ENCODE measurements around the gene CDT1.
"Not testable (repeated sequence)": the region's sequence is repeated elsewhere in the genome, so short reads cannot be mapped to it uniquely, and the experiment has no call there.

CDT1 gene

GRCh38 chr16:88769617-88770460 is 33.8 kb upstream of the CDT1 start:
- DNase-seq = peak; percentile 86

- peak; percentile 97 for DNase-seq
These were observed 32.9 kb upstream of the CDT1 start for GRCh38 chr16:88770461-88771293.

GRCh38 chr16:88771294-88771772 is 32.3 kb upstream of the CDT1 start:
- no peak for DNase-seq

DNA sequence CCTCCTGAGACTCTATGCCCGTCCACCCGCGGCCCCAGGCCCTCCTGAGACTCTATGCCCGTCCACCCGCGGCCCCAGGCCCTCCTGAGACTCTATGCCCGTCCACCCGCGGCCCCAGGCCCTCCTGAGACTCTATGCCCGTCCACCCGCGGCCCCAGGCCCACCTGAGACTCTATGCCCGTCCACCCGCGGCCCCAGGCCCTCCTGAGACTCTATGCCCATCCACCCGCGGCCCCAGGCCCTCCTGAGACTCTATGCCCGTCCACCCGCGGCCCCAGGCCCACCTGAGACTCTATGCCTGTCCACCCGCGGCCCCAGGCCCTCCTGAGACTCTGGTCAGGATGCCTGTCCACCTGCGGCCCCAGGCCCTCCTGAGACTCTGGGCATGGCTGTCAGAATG is 31.8 kb upstream of the CDT1 start:
- not testable (repeated sequence) for DNase-seq

GRCh38 chr16:88772871-88773811 is 30.4 kb upstream of the CDT1 start:
- peak; percentile 44 for DNase-seq

- DNase-seq = peak; percentile 92
These were observed 29.7 kb upstream of the CDT1 start for GRCh38 chr16:88773812-88774291.

GRCh38 chr16:88774544-88775393 is 28.8 kb upstream of the CDT1 start:
- no peak for DNase-seq

- DNase-seq = no peak
These were observed 27.8 kb upstream of the CDT1 start for GRCh38 chr16:88775825-88776224.

DNA sequence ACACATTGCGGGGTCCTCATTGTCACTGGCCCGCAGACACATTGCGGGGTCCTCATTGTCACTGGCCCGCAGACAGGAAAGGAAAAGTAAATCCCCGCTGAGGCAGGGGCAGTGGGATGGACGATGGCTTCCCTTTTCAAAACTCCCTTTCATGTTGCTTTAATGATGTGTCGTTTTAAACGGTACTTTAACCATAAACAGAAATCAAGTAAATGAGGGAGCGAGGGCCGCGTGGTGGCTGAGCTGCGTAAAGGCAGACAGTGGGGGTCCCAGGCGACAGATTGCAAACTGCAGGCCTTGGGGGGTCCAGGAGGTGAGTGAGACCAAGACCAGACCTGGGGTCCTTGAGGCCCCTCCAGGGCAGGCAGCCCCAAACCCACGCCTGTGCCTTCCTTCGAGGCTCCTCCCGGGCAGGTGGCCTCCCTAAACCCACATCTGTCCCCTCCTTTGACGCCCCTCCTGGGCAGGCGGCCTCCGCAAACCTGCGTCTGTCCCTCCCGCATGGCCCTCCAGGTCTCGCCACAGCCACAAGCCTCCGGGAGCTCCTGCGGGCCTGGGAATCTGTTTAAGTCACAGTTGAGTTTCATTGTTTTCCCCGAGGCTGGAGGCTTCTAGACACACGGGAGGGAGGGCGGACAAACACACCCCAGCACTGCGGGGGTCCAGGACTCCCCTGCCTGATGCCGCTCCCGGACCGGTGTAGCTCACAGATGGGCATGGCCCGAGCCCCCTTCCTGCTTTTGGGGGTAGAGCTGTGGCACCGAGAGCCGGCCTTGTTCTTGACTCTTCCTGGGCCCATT is 25.9 kb upstream of the CDT1 start:
- DNase-seq = no peak

DNA sequence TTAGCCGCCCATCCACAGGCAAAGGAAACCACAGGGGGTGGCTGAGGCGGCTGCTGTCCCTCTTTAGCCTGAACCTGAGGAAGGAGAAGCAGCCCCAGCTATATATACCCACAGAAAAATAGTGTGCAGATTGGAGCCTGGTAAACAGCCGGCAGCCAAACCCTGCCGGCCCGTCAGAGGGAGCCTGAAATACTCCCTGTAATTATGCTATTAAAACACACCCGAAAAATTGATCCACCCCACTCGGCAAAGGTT is 25.4 kb upstream of the CDT1 start:
- DNase-seq = peak; percentile 65

GRCh38 chr16:88778541-88779065 is 25.0 kb upstream of the CDT1 start:
- no peak for DNase-seq

- no peak for DNase-seq
These were observed 24.0 kb upstream of the CDT1 start for GRCh38 chr16:88779406-88780141.

DNA sequence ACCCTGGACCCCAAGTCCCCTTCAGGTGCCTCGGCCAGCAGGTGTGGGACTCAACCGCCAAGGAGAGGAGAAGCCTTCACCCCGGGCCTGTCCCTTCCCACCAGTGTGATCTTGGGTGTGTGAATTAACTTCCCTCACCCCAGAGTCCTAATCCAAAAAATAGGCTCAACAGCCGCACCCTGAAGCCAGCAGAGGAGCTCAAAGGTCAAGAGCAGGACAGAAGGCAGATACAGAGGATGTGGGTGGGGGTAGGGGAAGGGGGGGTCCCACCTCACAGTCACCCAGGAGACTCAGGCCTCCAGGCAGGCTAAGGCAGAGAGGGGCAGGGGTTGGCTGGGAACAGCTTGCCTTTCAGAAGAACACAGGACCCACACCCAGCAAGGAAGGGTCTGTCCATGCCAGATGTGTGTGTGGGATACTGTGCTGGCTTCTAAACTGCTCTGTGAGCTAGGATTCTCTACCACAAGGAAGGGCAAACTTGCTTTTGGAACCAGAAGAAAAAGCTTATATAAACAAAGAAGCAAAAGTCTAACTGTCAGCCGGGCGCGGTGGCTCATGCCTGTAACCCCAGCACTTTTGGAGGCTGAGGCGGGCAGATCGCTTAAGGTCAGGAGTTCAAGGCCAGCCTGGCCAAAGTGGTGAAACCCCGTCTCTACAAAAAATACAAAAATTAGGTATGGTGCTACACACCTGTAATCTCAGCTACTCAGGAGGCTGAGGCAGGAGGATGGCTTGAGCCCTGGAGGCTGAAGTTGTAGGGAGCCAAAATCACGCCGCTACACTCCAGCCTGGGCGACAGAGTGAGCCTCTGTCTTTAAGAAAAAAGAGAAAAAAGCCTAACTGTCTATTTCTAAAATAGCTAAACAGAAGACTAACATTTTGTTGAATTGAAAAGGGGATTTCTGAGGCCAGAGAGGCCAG is 23.2 kb upstream of the CDT1 start:
- DNase-seq = no peak

DNA sequence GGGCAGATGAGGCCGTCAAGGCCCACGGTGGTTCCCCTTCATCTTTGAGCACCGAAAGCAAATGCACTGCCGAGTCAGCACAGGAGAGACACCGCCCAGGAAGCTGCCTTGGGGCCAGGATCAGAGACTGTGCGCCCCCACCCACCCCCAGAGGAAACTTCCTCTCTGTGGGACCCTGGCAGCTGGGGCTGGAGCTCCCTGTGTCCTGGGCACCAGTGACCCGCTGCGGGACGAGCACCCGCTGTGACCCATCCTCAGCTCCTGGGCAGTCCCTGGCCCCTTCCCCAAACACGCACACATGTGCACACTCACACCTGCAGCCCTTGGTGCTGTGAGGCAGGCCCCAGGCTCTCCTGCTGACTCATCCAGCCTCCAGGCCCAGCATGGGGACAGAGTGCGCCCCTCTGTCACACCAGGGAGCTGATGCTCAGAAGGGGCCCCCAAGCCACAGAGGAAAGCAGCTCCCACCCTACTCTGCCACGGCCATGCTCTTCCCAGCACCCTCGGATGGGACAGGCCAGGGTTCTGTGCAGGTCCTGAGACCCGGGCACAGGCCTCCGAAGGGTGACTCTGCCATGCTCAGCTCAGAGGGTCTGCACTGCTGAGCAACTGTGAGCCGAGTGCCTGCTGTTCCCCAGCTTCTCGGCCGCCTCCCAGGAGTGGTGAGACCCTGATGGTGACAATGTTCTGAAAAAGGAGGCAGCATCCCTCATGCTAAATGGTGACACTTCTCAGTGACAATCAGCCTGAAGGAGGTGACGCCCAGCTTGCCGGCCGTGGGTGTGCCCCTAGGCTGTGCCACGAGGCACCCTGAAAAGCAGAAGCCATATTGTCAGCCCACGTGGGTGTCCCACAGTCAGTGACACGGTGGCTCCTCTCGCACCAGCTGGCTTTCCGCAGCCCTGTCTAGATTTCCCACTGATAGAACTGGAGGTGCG is 22.2 kb upstream of the CDT1 start:
- DNase-seq = peak; percentile 90

- DNase-seq = peak; percentile 43
These were observed 20.9 kb upstream of the CDT1 start for GRCh38 chr16:88782454-88783390.

GRCh38 chr16:88783391-88784073 is 20.1 kb upstream of the CDT1 start:
- DNase-seq = peak; percentile 60

Measured in hematopoietic multipotent progenitor cell treated with erythropoietin and hydrocortisone succinate and interleukin-3 and kit ligand, for 4 days (in vitro differentiated cells).